ENCODE results near the gene IMMP2L. TPM values are rescaled to one million over a fixed set of nuclear protein-coding genes. Genes with fewer than 3 reads are reported as not detected.

The IMMP2L gene
- total RNA-seq, 1 donor from 2014 or later = 21.5 TPM

DNA sequence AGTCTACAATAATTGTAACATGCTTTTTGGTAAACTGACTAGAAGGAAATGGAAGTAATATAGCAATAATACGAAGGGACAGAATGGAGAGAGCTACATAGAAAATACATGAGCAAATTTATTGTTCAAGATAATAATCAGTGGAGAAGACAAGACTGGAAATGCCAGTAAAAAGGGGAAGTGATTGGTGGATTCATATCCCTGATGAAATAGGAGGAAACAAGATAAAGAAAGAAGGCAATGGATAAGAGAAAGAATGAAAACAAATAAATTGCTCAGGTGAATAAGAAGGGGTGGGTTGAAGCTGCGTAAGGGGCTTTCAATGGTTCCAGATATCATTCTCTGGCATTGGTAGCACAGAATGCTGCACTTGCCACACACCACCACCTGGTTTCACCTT is 335.5 kb downstream of the IMMP2L start:
- no peak for DNase-seq (ENCODE audit: low spot score)
- Mint-ChIP-seq H3K27me3 (ENCODE audit: insufficient read depth, low read depth) (no peaks in the 10 kb centered on the region), H3K27ac (no peak overlapping the region), H3K4me3 (no peak overlapping the region), H3K9me3 (no peaks in the 10 kb centered on the region), H3K36me3 (no peaks in the 10 kb centered on the region), H3K4me1 (no peaks in the 10 kb centered on the region)
- Histone ChIP-seq H3K27me3 (no peaks in the 10 kb centered on the region), H3K4me1 (no peaks in the 10 kb centered on the region), H3K79me2 (ENCODE audit: low read depth) (no peaks in the 10 kb centered on the region), H3K9me3 (ENCODE audit: low read depth) (no peaks in the 10 kb centered on the region), H3K9ac (no peak overlapping the region), H3F3A (ENCODE audit: low read depth) (no peaks in the 10 kb centered on the region), H2AFZ (replicated peaks) (no peak overlapping the region), H3K27ac (no peak overlapping the region), H3K36me3 (no peaks in the 10 kb centered on the region), H4K20me1 (ENCODE audit: low read depth) (no peaks in the 10 kb centered on the region), H3K4me2 (no peak overlapping the region), H3K4me3 (no peak overlapping the region)
- TF ChIP-seq, protein P1, sequence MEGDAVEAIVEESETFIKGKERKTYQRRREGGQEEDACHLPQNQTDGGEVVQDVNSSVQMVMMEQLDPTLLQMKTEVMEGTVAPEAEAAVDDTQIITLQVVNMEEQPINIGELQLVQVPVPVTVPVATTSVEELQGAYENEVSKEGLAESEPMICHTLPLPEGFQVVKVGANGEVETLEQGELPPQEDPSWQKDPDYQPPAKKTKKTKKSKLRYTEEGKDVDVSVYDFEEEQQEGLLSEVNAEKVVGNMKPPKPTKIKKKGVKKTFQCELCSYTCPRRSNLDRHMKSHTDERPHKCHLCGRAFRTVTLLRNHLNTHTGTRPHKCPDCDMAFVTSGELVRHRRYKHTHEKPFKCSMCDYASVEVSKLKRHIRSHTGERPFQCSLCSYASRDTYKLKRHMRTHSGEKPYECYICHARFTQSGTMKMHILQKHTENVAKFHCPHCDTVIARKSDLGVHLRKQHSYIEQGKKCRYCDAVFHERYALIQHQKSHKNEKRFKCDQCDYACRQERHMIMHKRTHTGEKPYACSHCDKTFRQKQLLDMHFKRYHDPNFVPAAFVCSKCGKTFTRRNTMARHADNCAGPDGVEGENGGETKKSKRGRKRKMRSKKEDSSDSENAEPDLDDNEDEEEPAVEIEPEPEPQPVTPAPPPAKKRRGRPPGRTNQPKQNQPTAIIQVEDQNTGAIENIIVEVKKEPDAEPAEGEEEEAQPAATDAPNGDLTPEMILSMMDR (IDR thresholded peaks at IDR 0.05) = no peak
- TF ChIP-seq EZH2phosphoT487 (IDR thresholded peaks at IDR 0.05) (no peak), EZH2 (IDR thresholded peaks at IDR 0.05) (no peak)

DNA sequence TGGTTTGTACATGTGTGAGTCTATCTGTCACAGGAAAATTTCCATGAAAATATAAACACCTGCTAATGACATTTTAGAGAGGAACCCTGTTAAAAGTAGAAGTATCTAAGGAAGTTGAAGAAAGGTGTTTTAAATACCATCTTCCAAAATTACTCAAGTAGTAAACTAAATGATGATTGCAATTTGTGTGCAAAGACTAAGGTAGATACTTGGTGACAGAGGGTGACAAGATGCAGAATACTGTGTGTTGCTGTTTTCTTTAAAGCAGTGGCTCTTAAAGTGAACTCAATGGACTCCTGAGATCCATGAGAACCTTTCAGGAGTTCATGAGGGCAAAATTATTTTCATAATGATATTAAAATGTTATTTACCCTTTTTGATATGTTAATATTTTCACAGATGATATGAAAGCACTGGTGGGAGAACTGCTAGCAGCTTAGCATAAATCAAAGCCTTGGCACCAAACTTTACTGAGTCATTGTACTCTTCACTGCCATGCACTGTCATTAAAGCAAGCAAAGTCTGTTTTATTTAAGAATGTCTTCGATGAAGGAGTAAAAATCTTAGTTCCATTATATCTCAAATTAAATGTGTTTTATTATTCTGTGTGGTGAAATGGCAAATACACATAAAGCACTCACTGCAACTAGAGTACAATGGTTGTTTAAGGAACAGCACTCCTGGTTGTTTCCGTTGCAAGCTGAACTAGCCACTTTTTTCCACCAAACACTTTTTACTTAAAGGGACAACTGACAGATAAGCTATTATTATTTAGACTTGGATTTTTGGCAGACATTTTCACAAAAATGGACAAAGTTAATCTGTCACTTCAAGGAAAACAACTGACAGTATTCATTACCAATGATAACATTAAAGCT is 337.7 kb downstream of the IMMP2L start:
- no peaks in the 10 kb centered on the region for H3K27me3 Mint-ChIP-seq (ENCODE audit: insufficient read depth, low read depth)
- Histone ChIP-seq H3K4me3 (no peak overlapping the region), H3K36me3 (no peaks in the 10 kb centered on the region), H3K79me2 (ENCODE audit: low read depth) (no peaks in the 10 kb centered on the region), H4K20me1 (ENCODE audit: low read depth) (no peaks in the 10 kb centered on the region), H2AFZ (replicated peaks) (no peak overlapping the region), H3K27me3 (no peaks in the 10 kb centered on the region), H3F3A (ENCODE audit: low read depth) (no peaks in the 10 kb centered on the region), H3K27ac (no peak overlapping the region), H3K9me3 (ENCODE audit: low read depth) (no peaks in the 10 kb centered on the region), H3K9ac (no peak overlapping the region), H3K4me2 (no peak overlapping the region), H3K4me1 (no peaks in the 10 kb centered on the region)
- no peak overlapping the region for H3K4me3 Mint-ChIP-seq
- no peaks in the 10 kb centered on the region for H3K36me3 Mint-ChIP-seq
- TF ChIP-seq EZH2phosphoT487 (IDR thresholded peaks at IDR 0.05) (no peak), EZH2 (IDR thresholded peaks at IDR 0.05) (no peak)
- TF ChIP-seq, protein P1 (IDR thresholded peaks at IDR 0.05) = no peak
- no peak for DNase-seq (ENCODE audit: low spot score)
- no peak overlapping the region for H3K27ac Mint-ChIP-seq
- H3K9me3 Mint-ChIP-seq = no peaks in the 10 kb centered on the region
- H3K4me1 Mint-ChIP-seq = peaks cover 3% of the 10 kb centered on the region

DNA sequence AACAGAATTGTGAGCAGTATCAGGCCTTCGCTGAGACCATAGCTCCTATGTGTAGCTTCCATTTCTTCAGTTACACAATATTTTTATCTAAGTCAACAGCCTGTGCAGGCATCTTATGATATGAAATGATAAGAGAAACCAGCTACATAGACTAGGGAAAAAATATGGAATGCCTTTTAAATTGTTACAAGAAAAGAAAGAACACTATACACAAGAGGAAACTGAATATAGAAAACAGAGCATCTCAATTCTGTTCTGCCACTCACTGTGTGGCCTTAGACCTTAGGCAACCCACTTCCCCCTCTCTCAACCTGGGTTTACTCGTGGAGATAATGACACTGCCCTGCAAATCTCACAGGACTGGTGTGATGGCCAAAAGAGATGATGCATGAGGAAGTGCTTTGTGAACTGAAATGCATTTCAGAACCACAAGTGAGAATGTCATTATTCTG is 338.5 kb downstream of the IMMP2L start:
- no peaks in the 10 kb centered on the region for H3K4me1 ChIP-seq
- H3K27me3 Mint-ChIP-seq (ENCODE audit: insufficient read depth, low read depth) = no peaks in the 10 kb centered on the region
- peaks cover 3% of the 10 kb centered on the region for H3K4me1 Mint-ChIP-seq
- TF ChIP-seq, protein P1 (IDR thresholded peaks at IDR 0.05) = no peak
- TF ChIP-seq EZH2phosphoT487 (IDR thresholded peaks at IDR 0.05) = no peak
- no peak for TF ChIP-seq EZH2 (IDR thresholded peaks at IDR 0.05)
- H3K27ac Mint-ChIP-seq = no peak overlapping the region
- H3K36me3 ChIP-seq = no peaks in the 10 kb centered on the region
- no peaks in the 10 kb centered on the region for H3K9me3 ChIP-seq (ENCODE audit: low read depth)
- no peaks in the 10 kb centered on the region for H3F3A ChIP-seq (ENCODE audit: low read depth)
- no peaks in the 10 kb centered on the region for H3K9me3 Mint-ChIP-seq
- no peak overlapping the region for H3K9ac ChIP-seq
- no peaks in the 10 kb centered on the region for H4K20me1 ChIP-seq (ENCODE audit: low read depth)
- no peak overlapping the region for H3K4me3 Mint-ChIP-seq
- H3K79me2 ChIP-seq (ENCODE audit: low read depth) = no peaks in the 10 kb centered on the region
- H3K27me3 ChIP-seq = no peaks in the 10 kb centered on the region
- H2AFZ ChIP-seq (replicated peaks) = no peak overlapping the region
- H3K4me3 ChIP-seq = no peak overlapping the region
- H3K27ac ChIP-seq = no peak overlapping the region
- no peak for DNase-seq (ENCODE audit: low spot score)
- no peaks in the 10 kb centered on the region for H3K36me3 Mint-ChIP-seq
- no peak overlapping the region for H3K4me2 ChIP-seq
